Measurements from ENCODE around the gene RAD51B. TPM values are rescaled to one million over a fixed set of nuclear protein-coding genes. Genes with fewer than 3 reads are reported as not detected.

The RAD51B gene
- total RNA-seq, 1 experiment from 2014 or later: 16.7 TPM

DNA sequence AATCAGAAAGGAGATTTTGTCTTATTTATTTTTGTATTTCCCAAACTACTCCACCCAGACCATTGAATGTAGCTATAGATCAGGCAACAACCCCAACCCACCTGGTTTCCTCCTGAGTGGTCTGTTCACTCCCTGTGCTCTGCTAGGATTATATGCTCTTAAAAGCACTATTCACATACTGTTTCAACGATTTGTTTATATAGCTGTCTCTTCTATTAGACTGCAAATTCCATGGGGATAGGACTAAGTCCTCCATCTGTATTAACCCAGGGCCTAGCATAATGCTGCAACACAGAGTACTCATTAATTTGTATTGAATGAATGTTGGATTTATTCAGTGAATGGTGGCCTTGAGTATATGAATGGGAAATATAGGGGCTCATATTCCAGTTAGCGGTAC, 307.6 kb downstream of the RAD51B start:
- Histone ChIP-seq H2BK15ac (ENCODE audit: low read depth, low read length) (no peak overlapping the region), H2AFZ (ENCODE audit: low read length) (no peak overlapping the region), H3K14ac (ENCODE audit: insufficient read depth, low read length) (no peak overlapping the region), H3K23me2 (ENCODE audit: insufficient read length, low read depth, low read length, poor library complexity, severe bottlenecking) (no peaks in the 10 kb centered on the region), H3K4me1 (ENCODE audit: insufficient read depth, low read length) (peaks cover 3% of the 10 kb centered on the region; the same call in 1 of the 2 replicates), H2AK5ac (ENCODE audit: insufficient read length, low read length) (no peak overlapping the region), H2BK20ac (ENCODE audit: low read depth, low read length, poor library complexity, severe bottlenecking) (no peak overlapping the region), H3K9ac (ENCODE audit: extremely low read depth, insufficient read length, low read length) (no peak overlapping the region), H2BK120ac (ENCODE audit: low read depth, low read length, poor library complexity, severe bottlenecking) (no peak overlapping the region), H4K20me1 (ENCODE audit: control insufficient read depth, insufficient read depth, insufficient read length) (no peaks in the 10 kb centered on the region), H3T11ph (ENCODE audit: low read length) (no peak overlapping the region), H4K91ac (ENCODE audit: insufficient read length, low read depth, low read length) (no peak overlapping the region), H3K9me3 (ENCODE audit: control insufficient read depth, low read depth, low read length) (no peaks in the 10 kb centered on the region), H3K27ac (ENCODE audit: insufficient read length, low read depth, low read length) (no peak overlapping the region), H3K4me2 (ENCODE audit: insufficient read depth, insufficient read length, low read length) (no peak overlapping the region), H3K27me3 (ENCODE audit: insufficient read depth, low read length) (no peaks in the 10 kb centered on the region), H4K8ac (replicated peaks; ENCODE audit: insufficient read length, low read depth, low read length) (no peak overlapping the region), H3K79me2 (ENCODE audit: insufficient read depth, low read length) (no peaks in the 10 kb centered on the region), H3K56ac (ENCODE audit: insufficient read length, low read depth, low read length) (no peak overlapping the region), H4K5ac (ENCODE audit: insufficient read length, low read depth, low read length) (no peak overlapping the region), H3K23ac (ENCODE audit: insufficient read length, low read depth, low read length) (no peak overlapping the region), H3K18ac (ENCODE audit: insufficient read length, low read depth, low read length) (no peak overlapping the region), H2BK12ac (ENCODE audit: insufficient read length, low read depth, low read length) (no peak overlapping the region), H3K4ac (ENCODE audit: low read depth, low read length) (no peak overlapping the region), H3K79me1 (ENCODE audit: insufficient read depth, low read depth, low read length, poor library complexity, severe bottlenecking) (no peaks in the 10 kb centered on the region), H2BK5ac (ENCODE audit: insufficient read length, low read length) (no peak overlapping the region)
- Mint-ChIP-seq H3K27ac (no peak overlapping the region), H3K9me3 (peaks cover 0 to 2% of the 10 kb centered on the region in 2 experiments; a peak in 1 of 5 replicates), H3K36me3 (ENCODE audit: insufficient read depth in 1 of 3, low read depth in 3 of 3) (no peaks in the 10 kb centered on the region), H3K4me1 (peaks cover 18% of the 10 kb centered on the region in 2 experiments), H3K4me3 (no peak overlapping the region), H3K27me3 (ENCODE audit: low read depth) (no peaks in the 10 kb centered on the region)
- no CpG with 5 or more reads among the region's 2 CpGs for WGBS (ENCODE audit: extremely low coverage, insufficient read length, low lambda C conversion rate)
- no peak for DNase-seq
- TF ChIP-seq CTCF (conservative IDR thresholded peaks at IDR 0.05): no peak
